Right lobe of liver (tissue), 4 donors: Measurements from ENCODE around the gene SHISA7.

Source experiments
- POLR2A ChIP-seq: fragments of 450-650 bp; IDR thresholded peaks from one replicate; pipeline ENCODE4 v1.6.1; 2017; ENCODE audit warnings: antibody characterized with exemption, mild to moderate bottlenecking
- TF ChIP-seq, protein P1 (sequence below), 4 donors: fragments of 200-600 bp in 3 of 4; fragments of 450-650 bp in 1 of 4; IDR thresholded peaks; one replicate each; pipeline versions ENCODE4 v1.5.1 to v1.8.0; 2016 to 2022; ENCODE audit warnings: antibody characterized with exemption in 4 of 4, mild to moderate bottlenecking in 2 of 4
- donor health status: DM: no; HTN: no; CAD: no.
- donor health status: DM: no; HTN: no; CAD: no.
- donor health status: DM: no; HTN: yes; CAD: no.

DNA sequence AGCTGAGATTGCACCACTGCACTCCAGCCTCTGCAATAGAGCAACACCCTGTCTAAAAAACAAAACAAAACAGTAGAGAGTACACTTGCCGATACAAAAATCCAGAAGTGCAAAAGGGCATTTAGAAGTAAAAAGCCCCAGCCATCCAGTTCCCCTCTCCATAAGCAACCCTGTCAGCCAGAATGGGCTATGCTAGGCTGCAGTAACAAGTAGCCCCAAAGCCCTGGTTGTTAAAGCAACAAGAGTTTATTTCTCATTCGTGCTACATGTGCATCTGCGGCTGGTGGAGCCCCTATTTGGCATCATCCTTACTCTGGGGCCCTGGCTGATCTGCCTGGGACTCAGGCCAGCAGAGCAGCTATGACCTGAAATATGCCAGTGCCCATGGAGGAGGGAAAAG lies 18.6 kb downstream of the SHISA7 start:
- no peak for TF ChIP-seq POLR2A
- TF ChIP-seq, protein P1, sequence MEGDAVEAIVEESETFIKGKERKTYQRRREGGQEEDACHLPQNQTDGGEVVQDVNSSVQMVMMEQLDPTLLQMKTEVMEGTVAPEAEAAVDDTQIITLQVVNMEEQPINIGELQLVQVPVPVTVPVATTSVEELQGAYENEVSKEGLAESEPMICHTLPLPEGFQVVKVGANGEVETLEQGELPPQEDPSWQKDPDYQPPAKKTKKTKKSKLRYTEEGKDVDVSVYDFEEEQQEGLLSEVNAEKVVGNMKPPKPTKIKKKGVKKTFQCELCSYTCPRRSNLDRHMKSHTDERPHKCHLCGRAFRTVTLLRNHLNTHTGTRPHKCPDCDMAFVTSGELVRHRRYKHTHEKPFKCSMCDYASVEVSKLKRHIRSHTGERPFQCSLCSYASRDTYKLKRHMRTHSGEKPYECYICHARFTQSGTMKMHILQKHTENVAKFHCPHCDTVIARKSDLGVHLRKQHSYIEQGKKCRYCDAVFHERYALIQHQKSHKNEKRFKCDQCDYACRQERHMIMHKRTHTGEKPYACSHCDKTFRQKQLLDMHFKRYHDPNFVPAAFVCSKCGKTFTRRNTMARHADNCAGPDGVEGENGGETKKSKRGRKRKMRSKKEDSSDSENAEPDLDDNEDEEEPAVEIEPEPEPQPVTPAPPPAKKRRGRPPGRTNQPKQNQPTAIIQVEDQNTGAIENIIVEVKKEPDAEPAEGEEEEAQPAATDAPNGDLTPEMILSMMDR (IDR thresholded peaks at IDR 0.05): no peak
